ENCODE data around the gene KIAA1549. TPM values are rescaled to one million over a fixed set of nuclear protein-coding genes. Genes with fewer than 3 reads are reported as not detected.
"Not testable (repeated sequence)": the region's sequence is repeated elsewhere in the genome, so short reads cannot be mapped to it uniquely, and the experiment has no call there.

Gene KIAA1549
- total RNA-seq: 1 to 10 TPM; 1.1 to 2.1 (median 1.6) TPM
- polyA plus RNA-seq: 1 to 10 TPM in 1 of 2 donors, under 1 TPM in 1; 0.49 to 1.2 TPM
- long read RNA-seq, donor 1: 0 reads
- long read RNA-seq, donor 2, partial matches to known transcripts: 3 of 6 reads
- long read RNA-seq, donor 2, other reads (novel, unspliced or antisense): 3 of 6 reads
- long read RNA-seq, donor 3, partial matches to known transcripts: 1 of 1 reads
- long read RNA-seq, donor 3, other reads (novel, unspliced or antisense): 0 of 1 reads

- Histone ChIP-seq H3K9me3 (peaks cover 0 to 2% (median 0%) of the 10 kb centered on the region in 11 donors), H3K27me3 (peaks cover 0 to 37% (median 0%) of the 10 kb centered on the region in 7 donors), H3K4me3 (peak within 1 kb of the TSS; percentile 55 to 73 (median 64)), H3K36me3 (no peaks in the 10 kb centered on the region), H3K4me1 (peaks cover 0 to 20% (median 10%) of the 10 kb centered on the region in 9 donors), H3K27ac (peak within 1 kb of the TSS in 5 of 10 donors; percentile 18 to 50 (median 28))
- 2% methylated on average over 66 to 105 of the region's 105 CpGs for WGBS, 2 donors
- DNase-seq (peak; percentile 45 to 72), ATAC-seq (peak; percentile 80 to 95 (median 88))
- intact Hi-C loops (cut with DNase I): loop anchor here in 9 of 10 donors (2.0 to 10.0 kb wide), 5 partner anchors 84 to 99 kb away; no protein-coding TSS in a partner anchor
- peak in 4 of 9 donors; percentile 11 to 42 (median 32) for TF ChIP-seq CTCF (IDR thresholded peaks at IDR 0.05)
These were observed at the start of gene KIAA1549 for GRCh38 chr7:138981332-138982203. KIAA1549 (minus strand) TSS chr7:138981389; CDS start chr7:138981269, 120 bp downstream.

- intact Hi-C loops (cut with DNase I): no loop called here
- Histone ChIP-seq H3K4me3 (no peak overlapping the region), H3K9me3 (no peaks in the 10 kb centered on the region), H3K4me1 (peaks cover 0 to 9% (median 2%) of the 10 kb centered on the region in 9 donors), H3K27ac (no peak overlapping the region), H3K27me3 (no peaks in the 10 kb centered on the region), H3K36me3 (peaks cover 0 to 100% (median 18%) of the 10 kb centered on the region in 9 donors)
- 93 to 96% methylated on average over 3 of the region's 3 CpGs for WGBS, 2 donors
- TF ChIP-seq CTCF (IDR thresholded peaks at IDR 0.05): no peak
- ATAC-seq (no peak), DNase-seq (no peak)
These were observed 48.2 kb upstream of the KIAA1549 start for GRCh38 chr7:139029353-139029752.

GRCh38 chr7:139026551-139026950 lies 45.4 kb upstream of the KIAA1549 start:
- 91 to 94% methylated on average over 6 of the region's 6 CpGs for WGBS, 2 donors

GRCh38 chr7:139025861-139026260 lies 44.7 kb upstream of the KIAA1549 start:
- 92% methylated on average over 5 of the region's 5 CpGs for WGBS, 2 donors

More at GRCh38 chr7:139026551-139026950, 45.4 kb upstream of the KIAA1549 start:
- ATAC-seq (no peak), DNase-seq (no peak)
- no peaks in the 10 kb centered on the region for H3K4me1 ChIP-seq
- TF ChIP-seq CTCF (IDR thresholded peaks at IDR 0.05): no peak
- no peaks in the 10 kb centered on the region for H3K27me3 ChIP-seq
- H3K4me3 ChIP-seq: no peak overlapping the region
- intact Hi-C loops (cut with DNase I): no loop called here
- H3K9me3 ChIP-seq: no peaks in the 10 kb centered on the region
- no peak overlapping the region for H3K27ac ChIP-seq
- H3K36me3 ChIP-seq: peaks cover 0 to 98% (median 18%) of the 10 kb centered on the region in 9 donors

More at GRCh38 chr7:139025861-139026260, 44.7 kb upstream of the KIAA1549 start:
- intact Hi-C loops (cut with DNase I); H3K27ac ChIP-seq; H3K4me1 ChIP-seq; DNase-seq; H3K9me3 ChIP-seq; H3K4me3 ChIP-seq; H3K27me3 ChIP-seq; ATAC-seq: not testable (repeated sequence)
- H3K36me3 ChIP-seq: peaks cover 0 to 98% (median 18%) of the 10 kb centered on the region in 9 donors
